H1 (cell line): ENCODE measurements around the gene PRKAG3. TPM values are rescaled to one million over a fixed set of nuclear protein-coding genes. Genes with fewer than 3 reads are reported as not detected.

ENCODE experiments used
- CTCF ChIA-PET: fragments of 300-600 bp; sonication (Branson Sonifier 250); formaldehyde crosslinking; loops from one replicate; lab custom pipeline; 2021; ENCODE audit not compliant: partially characterized antibody; lab: Charles Lee
- POLR2A ChIA-PET: fragments of 300-600 bp; sonication (Branson Sonifier 250); formaldehyde crosslinking; loops from one replicate; lab custom pipeline; 2021; ENCODE audit warnings: inconsistent platforms; ENCODE audit not compliant: partially characterized antibody; lab: Charles Lee
- DNase-seq, 2 experiments: peaks; one replicate each; pipeline versions ENCODE4 v3.0.0 to v3.0.0-alpha.2; 2010 to 2022; ENCODE audit warnings: low spot score in 2 of 2, low read depth in 1 of 2, mixed read lengths in 1 of 2
- FAIRE-seq: peaks from 2 replicates; lab custom pipeline; 2011; peaks lifted over from hg19 to GRCh38; lab: Jason Lieb, UNC
- H2AFZ ChIP-seq: 2 replicates; pipeline ENCODE4 v1.8.1; 2012; ENCODE audit warnings: low read length, inconsistent platforms
- H2AK5ac ChIP-seq: 2 replicates; pipeline ENCODE4 v1.6.1; 2013; ENCODE audit warnings: low read depth, low read length
- H2BK120ac ChIP-seq: replicated peaks from 2 replicates; pipeline ENCODE3; 2013; ENCODE audit warnings: low read depth, low read length, inconsistent platforms
- H2BK12ac ChIP-seq: 2 replicates; pipeline ENCODE4 v1.6.1; 2013; ENCODE audit warnings: low read depth, low read length
- H2BK15ac ChIP-seq: 2 replicates; pipeline ENCODE4 v1.6.1; 2013; ENCODE audit warnings: low read length
- H2BK20ac ChIP-seq: 2 replicates; pipeline ENCODE4 v1.6.1; 2013; ENCODE audit warnings: low read length
- H2BK5ac ChIP-seq: 2 replicates; pipeline ENCODE4 v1.6.1; 2013; ENCODE audit warnings: low read depth, low read length
- H3K14ac ChIP-seq: 2 replicates; pipeline ENCODE4 v1.6.1; 2013; ENCODE audit warnings: inconsistent platforms; ENCODE audit not compliant: insufficient read length
- H3K18ac ChIP-seq: 2 replicates; pipeline ENCODE4 v1.6.1; 2013; ENCODE audit warnings: low read length; ENCODE audit errors: extremely low read depth
- H3K23ac ChIP-seq: 2 replicates; pipeline ENCODE4 v1.6.1; 2013; ENCODE audit warnings: inconsistent platforms; ENCODE audit not compliant: insufficient read length
- H3K23me2 ChIP-seq: 2 replicates; pipeline ENCODE4 v1.6.1; 2013; ENCODE audit warnings: low read depth, low read length
- H3K27ac ChIP-seq: 2 replicates; pipeline ENCODE4 v1.6.1; 2011; ENCODE audit warnings: low read depth, low read length, inconsistent platforms
- H3K27me3 ChIP-seq, 4 experiments: replicated peaks in 1 of 4; 1 replicate in 1 of 4; 2 replicates in 3 of 4; pipeline versions ENCODE4 v1.6.1 to v1.8.1; 2011 to 2013; ENCODE audit warnings: low read length in 3 of 4, mild to moderate bottlenecking in 3 of 4, inconsistent platforms in 2 of 4, mixed read lengths in 2 of 4, moderate library complexity in 1 of 4; ENCODE audit not compliant: control insufficient read depth in 3 of 4, insufficient read depth in 3 of 4; ENCODE audit errors: extremely low read depth in 1 of 4
- H3K36me3 ChIP-seq, 4 experiments: 2 replicates each; pipeline versions ENCODE4 v1.6.1 to v1.8.1; 2011 to 2013; ENCODE audit warnings: mild to moderate bottlenecking in 4 of 4, low read length in 3 of 4, moderate library complexity in 2 of 4, control low read depth in 1 of 4, inconsistent platforms in 1 of 4; ENCODE audit not compliant: insufficient read depth in 4 of 4, control insufficient read depth in 2 of 4
- H3K4ac ChIP-seq: replicated peaks from 2 replicates; pipeline ENCODE3; 2013; ENCODE audit warnings: low read length, low read depth, mixed read lengths, inconsistent platforms; ENCODE audit not compliant: insufficient read length
- H3K4me1 ChIP-seq, 4 experiments: replicated peaks in 1 of 4; 1 replicate in 1 of 4; 2 replicates in 3 of 4; pipeline versions ENCODE4 v1.6.1 to v1.8.1; 2011 to 2013; ENCODE audit warnings: low read length in 3 of 4, inconsistent platforms in 2 of 4, mixed read lengths in 1 of 4; ENCODE audit not compliant: insufficient read depth in 4 of 4, control insufficient read depth in 3 of 4
- H3K4me2 ChIP-seq, 2 experiments: 2 replicates each; pipeline versions ENCODE4 v1.6.1 to v1.8.1; 2011 to 2013; ENCODE audit warnings: low read depth in 2 of 2, low read length in 2 of 2, control low read depth in 1 of 2, inconsistent platforms in 1 of 2, mild to moderate bottlenecking in 1 of 2; ENCODE audit not compliant: insufficient read depth in 1 of 2
- H3K4me3 ChIP-seq, 4 experiments: fragments of 200-600, 300-600 bp in 1 of 4; sonication (generic), shearing (Covaris generic), sonication (Bioruptor Twin) in 1 of 4; 2 replicates each; pipeline versions ENCODE4 v1.5.1 to v1.8.1; 2011 to 2016; ENCODE audit warnings: low read length in 4 of 4, low read depth in 3 of 4, control low read depth in 2 of 4, inconsistent platforms in 2 of 4, mild to moderate bottlenecking in 2 of 4, mixed read lengths in 1 of 4, moderate library complexity in 1 of 4; ENCODE audit not compliant: insufficient read depth in 2 of 4; ENCODE audit errors: extremely low read depth in 1 of 4
- H3K56ac ChIP-seq: replicated peaks from 2 replicates; pipeline ENCODE3; 2013; ENCODE audit warnings: low read depth, mild to moderate bottlenecking, mixed read lengths, low read length, inconsistent platforms; ENCODE audit not compliant: insufficient read length
- H3K79me1 ChIP-seq: 2 replicates; pipeline ENCODE4 v1.6.1; 2013; ENCODE audit warnings: low read depth, low read length, control low read depth
- H3K79me2 ChIP-seq, 2 experiments: 2 replicates each; pipeline versions ENCODE4 v1.6.1 to v1.8.1; 2012 to 2013; ENCODE audit warnings: low read length in 2 of 2, mild to moderate bottlenecking in 2 of 2, inconsistent platforms in 1 of 2; ENCODE audit not compliant: insufficient read depth in 2 of 2, control insufficient read depth in 1 of 2
- H3K9ac ChIP-seq, 4 experiments: replicated peaks in 1 of 4; 1 replicate in 1 of 4; 2 replicates in 3 of 4; pipeline versions ENCODE4 v1.6.1 to v1.8.1; 2011 to 2013; ENCODE audit warnings: low read depth in 3 of 4, low read length in 3 of 4, control low read depth in 2 of 4, mild to moderate bottlenecking in 2 of 4, moderate library complexity in 2 of 4, inconsistent platforms in 1 of 4; ENCODE audit errors: extremely low read depth in 1 of 4
- H3K9me3 ChIP-seq, 2 experiments: 2 replicates each; pipeline versions ENCODE4 v1.6.1 to v1.8.1; 2012 to 2013; ENCODE audit warnings: mild to moderate bottlenecking in 2 of 2, moderate library complexity in 2 of 2, control low read depth in 1 of 2, inconsistent platforms in 1 of 2, low read depth in 1 of 2, low read length in 1 of 2, mixed read lengths in 1 of 2; ENCODE audit not compliant: insufficient read depth in 2 of 2
- H4K20me1 ChIP-seq, 2 experiments: replicated peaks in 1 of 2; 2 replicates each; pipeline versions ENCODE3 to v1.8.1; 2011 to 2013; ENCODE audit warnings: inconsistent platforms in 2 of 2, low read length in 2 of 2, mild to moderate bottlenecking in 1 of 2; ENCODE audit not compliant: insufficient read depth in 2 of 2, control insufficient read depth in 1 of 2
- H4K5ac ChIP-seq: 2 replicates; pipeline ENCODE4 v1.6.1; 2013; ENCODE audit warnings: low read length, low read depth, mixed read lengths, inconsistent platforms; ENCODE audit not compliant: insufficient read length
- H4K8ac ChIP-seq: 2 replicates; pipeline ENCODE4 v1.8.0; 2013; ENCODE audit warnings: mild to moderate bottlenecking, moderate library complexity, low read length, inconsistent platforms; ENCODE audit not compliant: insufficient read depth; ENCODE audit errors: extremely low read depth
- H4K91ac ChIP-seq: replicated peaks from 2 replicates; pipeline ENCODE3; 2013; ENCODE audit warnings: low read length, mixed read lengths, inconsistent platforms; ENCODE audit not compliant: insufficient read length
- ASH2L ChIP-seq: fragments of 200-600, 300-600 bp; sonication (generic); IDR thresholded peaks from one replicate; pipeline ENCODE4 v1.7.1; 2017; ENCODE audit warnings: low read length
- CHD1 ChIP-seq: IDR thresholded peaks from 2 replicates; pipeline ENCODE4 v1.6.1; 2012; ENCODE audit warnings: low read depth, low read length, improper control_type of control experiment
- E2F6 ChIP-seq: IDR thresholded peaks from 2 replicates; pipeline ENCODE4 v1.6.1; 2012; ENCODE audit warnings: inconsistent platforms
- EGR1 ChIP-seq: IDR thresholded peaks from 2 replicates; pipeline ENCODE4 v1.6.1; 2011; ENCODE audit warnings: low read depth, low read length, borderline replicate concordance
- KDM1A ChIP-seq: fragments of 200-600, 300-600 bp; sonication (generic); IDR thresholded peaks from 2 replicates; pipeline ENCODE4 v1.7.1; 2016; ENCODE audit warnings: mild to moderate bottlenecking, low read length, borderline replicate concordance
- NRF1 ChIP-seq: IDR thresholded peaks from 2 replicates; pipeline ENCODE4 v1.6.1; 2011; ENCODE audit warnings: mild to moderate bottlenecking, low read depth, low read length, improper control_type of control experiment
- POU5F1 ChIP-seq: IDR thresholded peaks from 2 replicates; pipeline ENCODE4 v1.6.1; 2011; ENCODE audit warnings: low read depth, mild to moderate bottlenecking, low read length, moderate library complexity
- TAF7 ChIP-seq: optimal IDR thresholded peaks from 2 replicates; pipeline ENCODE3; 2011; ENCODE audit warnings: low read depth, mild to moderate bottlenecking, inconsistent platforms, low read length, moderate library complexity, borderline replicate concordance
- TEAD4 ChIP-seq: IDR thresholded peaks from 2 replicates; pipeline ENCODE4 v1.6.1; 2012; ENCODE audit warnings: low read depth, low read length, inconsistent platforms, mixed read lengths
- WGBS, 2 experiments: shearing (Covaris generic) in 1 of 2; methylation state at CpG; one replicate each; pipeline versions ENCODE4 v1.1.6 to v1.1.7; 2013 to 2015; ENCODE audit warnings: low lambda C conversion rate in 2 of 2, mixed read lengths in 2 of 2, inconsistent platforms in 1 of 2, low coverage in 1 of 2, missing lambda C conversion rate in 1 of 2; ENCODE audit not compliant: insufficient replicate concordance in 2 of 2, insufficient coverage in 1 of 2, insufficient read length in 1 of 2; ENCODE audit errors: extremely low coverage in 1 of 2, missing lambda C conversion rate in 1 of 2; 5-methylcytosine and 5-hydroxymethylcytosine counted together
- polyA plus RNA-seq, 7 experiments: library from polyadenylated mRNA; depleted of rRNA in 3 of 7; stranded (reverse) in 5 of 7; unstranded in 2 of 7; fragments of >200 nt in 5 of 7; fragments of 200-250 nt in 2 of 7; gene quantifications; 1 replicate in 5 of 7; 2 replicates in 1 of 7; 4 replicates in 1 of 7; pipeline versions ENCODE4 v1.2.1 to v1.2.3, GENCODE V29; 2011 to 2013; ENCODE audit warnings: missing spikeins in 2 of 7, mixed read lengths in 2 of 7
- total RNA-seq: library from RNA; stranded (reverse); fragmentation: NEBNext Ultra II Directional; extraction: Animal tissue kit (Norgen Biotek cat#: 25700); gene quantifications from 2 replicates; pipeline ENCODE4 v1.2.1, GENCODE V29; 2021
- TF ChIP-seq, protein P1 (sequence below): IDR thresholded peaks from 2 replicates; pipeline ENCODE4 v1.6.1; 2012; ENCODE audit warnings: low read length, inconsistent platforms

PRKAG3 gene
- total and polyA plus RNA-seq, 2 of the 8 experiments (the other 6 are each of a cell fraction or from before 2014, with no cell fraction given): not detected

- Histone ChIP-seq H2BK15ac (no peak overlapping the region), H3K23me2 (peaks cover 8% of the 10 kb centered on the region), H3K18ac (no peak overlapping the region), H3K23ac (no peak overlapping the region), H4K20me1 (peaks cover 0 to 3% of the 10 kb centered on the region in 2 experiments), H3K14ac (no peak overlapping the region), H4K5ac (no peak overlapping the region), H2BK120ac (no peak overlapping the region), H3K27me3 (peaks cover 4 to 33% (median 25%) of the 10 kb centered on the region in 4 experiments), H2AFZ (no peak overlapping the region), H3K4me2 (no peak overlapping the region), H2BK20ac (no peak overlapping the region), H3K4me1 (peaks cover 0 to 2% (median under 1%) of the 10 kb centered on the region in 4 experiments; a peak in 1 of 7 replicates), H3K27ac (no peak overlapping the region), H3K79me2 (no peaks in the 10 kb centered on the region), H2AK5ac (no peak overlapping the region), H3K56ac (no peak overlapping the region), H3K9ac (no peak overlapping the region), H3K79me1 (no peaks in the 10 kb centered on the region), H3K36me3 (no peaks in the 10 kb centered on the region), H3K9me3 (no peaks in the 10 kb centered on the region), H4K8ac (no peak overlapping the region), H3K4me3 (no peak overlapping the region), H2BK5ac (no peak overlapping the region), H3K4ac (no peak overlapping the region), H4K91ac (no peak overlapping the region), H2BK12ac (no peak overlapping the region)
- DNase-seq (no peak), FAIRE-seq (no peak)
- TF ChIP-seq, protein P1, sequence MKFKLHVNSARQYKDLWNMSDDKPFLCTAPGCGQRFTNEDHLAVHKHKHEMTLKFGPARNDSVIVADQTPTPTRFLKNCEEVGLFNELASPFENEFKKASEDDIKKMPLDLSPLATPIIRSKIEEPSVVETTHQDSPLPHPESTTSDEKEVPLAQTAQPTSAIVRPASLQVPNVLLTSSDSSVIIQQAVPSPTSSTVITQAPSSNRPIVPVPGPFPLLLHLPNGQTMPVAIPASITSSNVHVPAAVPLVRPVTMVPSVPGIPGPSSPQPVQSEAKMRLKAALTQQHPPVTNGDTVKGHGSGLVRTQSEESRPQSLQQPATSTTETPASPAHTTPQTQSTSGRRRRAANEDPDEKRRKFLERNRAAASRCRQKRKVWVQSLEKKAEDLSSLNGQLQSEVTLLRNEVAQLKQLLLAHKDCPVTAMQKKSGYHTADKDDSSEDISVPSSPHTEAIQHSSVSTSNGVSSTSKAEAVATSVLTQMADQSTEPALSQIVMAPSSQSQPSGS: no peak
- no peak for TF ChIP-seq ASH2L
- no peak for TF ChIP-seq POU5F1
- no peak for TF ChIP-seq CHD1
- no peak for TF ChIP-seq EGR1
- TF ChIP-seq NRF1: no peak
- TF ChIP-seq E2F6: no peak
- no peak for TF ChIP-seq TEAD4
- no peak for TF ChIP-seq TAF7
- no peak for TF ChIP-seq KDM1A
- 79% methylated on average over 1 of the region's 1 CpG; no CpG with 5 or more reads in 1 of the 2 experiments for WGBS, 2 experiments
- POLR2A ChIA-PET: no interaction called here
- CTCF ChIA-PET: interaction anchor here (0.6 to 1.1 kb wide), 3 partner anchors 17 to 59 kb away, joined by 3 read pairs; no protein-coding TSS in a partner anchor
Observed at GRCh38 chr2:218785103-218785502, 46.5 kb downstream of the PRKAG3 start.
